Liver (tissue), 9 donors: ENCODE results near the gene CUL7. TPM values are rescaled to one million over a fixed set of nuclear protein-coding genes. Genes with fewer than 3 reads are reported as not detected.

Experiments
- DNase-seq: peaks from one replicate; pipeline ENCODE4 v3.0.0-alpha.2; 2017; ENCODE audit warnings: low spot score
- H3K27ac ChIP-seq, 2 donors: one replicate each; pipeline ENCODE4 v1.7.0; 2013; ENCODE audit warnings: inconsistent platforms in 2 of 2, low read length in 2 of 2, control low read depth in 1 of 2, low read depth in 1 of 2, mild to moderate bottlenecking in 1 of 2
- H3K27me3 ChIP-seq, 4 donors: one replicate each; pipeline versions ENCODE4 v1.6.1 to v1.7.0; 2013; ENCODE audit warnings: low read length in 3 of 4, inconsistent platforms in 1 of 4, mild to moderate bottlenecking in 1 of 4, moderate library complexity in 1 of 4; ENCODE audit not compliant: control insufficient read depth in 4 of 4, insufficient read depth in 4 of 4
- H3K36me3 ChIP-seq, 4 donors: one replicate each; pipeline versions ENCODE4 v1.6.1 to v1.7.0; 2013; ENCODE audit warnings: low read length in 3 of 4, mild to moderate bottlenecking in 3 of 4, low read depth in 1 of 4, moderate library complexity in 1 of 4; ENCODE audit not compliant: control insufficient read depth in 4 of 4, insufficient read depth in 3 of 4
- H3K4me1 ChIP-seq, 4 donors: one replicate each; pipeline versions ENCODE4 v1.6.1 to v1.7.0; 2013; ENCODE audit warnings: low read length in 3 of 4, mild to moderate bottlenecking in 3 of 4, moderate library complexity in 1 of 4; ENCODE audit not compliant: control insufficient read depth in 4 of 4, insufficient read depth in 4 of 4
- H3K4me3 ChIP-seq, 3 donors: one replicate each; pipeline versions ENCODE4 v1.6.1 to v1.7.0; 2013; ENCODE audit warnings: low read length in 3 of 3, control low read depth in 1 of 3, low read depth in 1 of 3, mild to moderate bottlenecking in 1 of 3
- H3K9ac ChIP-seq, 2 donors: one replicate each; pipeline ENCODE4 v1.7.0; 2013; ENCODE audit warnings: low read length in 2 of 2, mild to moderate bottlenecking in 2 of 2, moderate library complexity in 2 of 2, control low read depth in 1 of 2, low read depth in 1 of 2
- H3K9me3 ChIP-seq, 4 donors: one replicate each; pipeline versions ENCODE4 v1.6.1 to v1.7.0; 2013; ENCODE audit warnings: low read length in 3 of 4; ENCODE audit not compliant: control insufficient read depth in 4 of 4
- ATF3 ChIP-seq: IDR thresholded peaks from 2 replicates; pipeline ENCODE4 v1.6.1; 2016; ENCODE audit warnings: antibody characterized with exemption
- CTCF ChIP-seq: fragments of 150-350 bp; IDR thresholded peaks from 2 replicates; pipeline ENCODE4 v1.5.1; 2017; ENCODE audit warnings: improper control_type of control experiment, low read depth, low read length; ENCODE audit not compliant: missing input control
- EGR1 ChIP-seq, 2 donors: IDR thresholded peaks; 2 replicates each; pipeline ENCODE4 v1.6.1; 2016 to 2018; ENCODE audit warnings: antibody characterized with exemption in 2 of 2, low read depth in 2 of 2
- FOXA1 ChIP-seq: IDR thresholded peaks from 2 replicates; pipeline ENCODE4 v1.6.1; 2016; ENCODE audit warnings: antibody characterized with exemption
- FOXA2 ChIP-seq: IDR thresholded peaks from 2 replicates; pipeline ENCODE4 v1.6.1; 2016; ENCODE audit warnings: antibody characterized with exemption
- GABPA ChIP-seq, 2 donors: IDR thresholded peaks in 1 of 2; conservative IDR thresholded peaks in 1 of 2; 2 replicates each; pipeline ENCODE4 v1.6.1; 2016; ENCODE audit warnings: antibody characterized with exemption in 2 of 2, mild to moderate bottlenecking in 1 of 2, moderate library complexity in 1 of 2
- HNF4A ChIP-seq, 2 donors: conservative IDR thresholded peaks; 2 replicates each; pipeline ENCODE4 v1.6.1; 2016; ENCODE audit warnings: antibody characterized with exemption in 2 of 2, mild to moderate bottlenecking in 2 of 2
- HNF4G ChIP-seq: IDR thresholded peaks from 2 replicates; pipeline ENCODE4 v1.6.1; 2016; ENCODE audit warnings: antibody characterized with exemption
- MAX ChIP-seq: IDR thresholded peaks from 2 replicates; pipeline ENCODE4 v1.6.1; 2016; ENCODE audit warnings: antibody characterized with exemption
- NR2F2 ChIP-seq: IDR thresholded peaks from 2 replicates; pipeline ENCODE4 v1.6.1; 2016; ENCODE audit warnings: antibody characterized with exemption
- RAD21 ChIP-seq, 2 donors: IDR thresholded peaks; 2 replicates each; pipeline ENCODE4 v1.6.1; 2016; ENCODE audit warnings: antibody characterized with exemption in 2 of 2, mild to moderate bottlenecking in 2 of 2
- REST ChIP-seq: IDR thresholded peaks from 2 replicates; pipeline ENCODE4 v1.6.1; 2016; ENCODE audit warnings: antibody characterized with exemption, mild to moderate bottlenecking
- SP1 ChIP-seq: IDR thresholded peaks from 2 replicates; pipeline ENCODE4 v1.6.1; 2018; ENCODE audit warnings: antibody characterized with exemption, mild to moderate bottlenecking
- TAF1 ChIP-seq: conservative IDR thresholded peaks from 2 replicates; pipeline ENCODE4 v1.6.1; 2016; ENCODE audit warnings: antibody characterized with exemption, mild to moderate bottlenecking
- YY1 ChIP-seq: IDR thresholded peaks from 2 replicates; pipeline ENCODE4 v1.6.1; 2016; ENCODE audit warnings: antibody characterized with exemption, mild to moderate bottlenecking
- ZBTB33 ChIP-seq: IDR thresholded peaks from 2 replicates; pipeline ENCODE4 v1.6.1; 2016; ENCODE audit warnings: antibody characterized with exemption
- WGBS: extraction: QIAGEN DNeasy Blood & Tissue Kit; methylation state at CpG from one replicate; pipeline ENCODE4 v1.1.7; 2013; 5-methylcytosine and 5-hydroxymethylcytosine counted together
- polyA plus RNA-seq, 2 donors: library from polyadenylated mRNA; stranded (reverse) in 1 of 2; unstranded in 1 of 2; fragments of 200-250 nt in 1 of 2; fragments of >200 nt in 1 of 2; fragmentation: Nextera tagmentation in 1 of 2; extraction: Ambion mirVana in 1 of 2; gene quantifications; one replicate each; pipeline versions ENCODE4 v1.2.1 to v1.2.3, GENCODE V29; 2013 to 2015
- total RNA-seq, 2 donors: library from RNA; depleted of rRNA; stranded (reverse); fragments of >200 nt; gene quantifications; one replicate each; pipeline ENCODE4 v1.2.3, GENCODE V29; 2014
- donor health status: healthy.
- donor health status: healthy.
- donor health status: healthy.
- donor health status: healthy.
- donor health status: healthy.

Gene CUL7
- total and polyA plus RNA-seq, 4 donors, result 2.2 to 10.4 (median 7.7) TPM

GRCh38 chr6:43091436-43091991 is 37.9 kb upstream of the CUL7 start:
- no peak overlapping the region for H3K4me3 ChIP-seq
- no peaks in the 10 kb centered on the region for H3K9me3 ChIP-seq
- no peak overlapping the region for H3K27ac ChIP-seq
- no peak for DNase-seq
- H3K36me3 ChIP-seq, result no peaks in the 10 kb centered on the region
- H3K4me1 ChIP-seq, result peaks cover 0 to 7% (median 3%) of the 10 kb centered on the region in 4 donors
- 88% methylated on average over 10 of the region's 10 CpGs for WGBS
- H3K27me3 ChIP-seq, result no peaks in the 10 kb centered on the region
- H3K9ac ChIP-seq, result no peak overlapping the region
- TF ChIP-seq RAD21 (IDR thresholded peaks at IDR 0.05) (no peak), HNF4A (conservative IDR thresholded peaks at IDR 0.05) (no peak), HNF4G (no peak), MAX (no peak), NR2F2 (no peak), SP1 (no peak), YY1 (no peak), ATF3 (no peak), EGR1 (IDR thresholded peaks at IDR 0.05; ENCODE audit: low read depth in 2 of 2) (no peak), FOXA1 (no peak), CTCF (no peak), TAF1 (no peak)

- H3K27ac ChIP-seq, result no peak overlapping the region
- H3K4me1 ChIP-seq, result peaks cover 0 to 7% (median 3%) of the 10 kb centered on the region in 4 donors
Observed at GRCh38 chr6:43091020-43091419, 37.4 kb upstream of the CUL7 start.

More at GRCh38 chr6:43091020-43091419, 37.4 kb upstream of the CUL7 start:
- Histone ChIP-seq H3K9me3 (no peaks in the 10 kb centered on the region), H3K4me3 (no peak overlapping the region), H3K9ac (no peak overlapping the region), H3K27me3 (no peaks in the 10 kb centered on the region), H3K36me3 (no peaks in the 10 kb centered on the region)
- 91% methylated on average over 5 of the region's 5 CpGs for WGBS
- DNase-seq, result no peak
- TF ChIP-seq NR2F2, result no peak
- no peak for TF ChIP-seq ZBTB33
- no peak for TF ChIP-seq MAX
- TF ChIP-seq CTCF, result no peak
- no peak for TF ChIP-seq ATF3
- TF ChIP-seq REST, result no peak
- no peak for TF ChIP-seq GABPA (IDR thresholded peaks at IDR 0.05 in 1 of 2, conservative IDR thresholded peaks at IDR 0.05 in 1 of 2)
- no peak for TF ChIP-seq FOXA2
- no peak for TF ChIP-seq SP1
